HUES64 (cell line): ENCODE data around the gene HBD.

Experiments
- H3K27ac ChIP-seq: 2 replicates; pipeline ENCODE4 v1.7.0; 2013; ENCODE audit warnings: low read depth, low read length, inconsistent platforms
- H3K27me3 ChIP-seq: 2 replicates; pipeline ENCODE4 v1.6.1; 2013; ENCODE audit warnings: mild to moderate bottlenecking, low read length; ENCODE audit not compliant: insufficient read depth
- H3K36me3 ChIP-seq: 2 replicates; pipeline ENCODE4 v1.6.1; 2013; ENCODE audit warnings: mild to moderate bottlenecking, low read length; ENCODE audit not compliant: insufficient read depth
- H3K4me1 ChIP-seq: 2 replicates; pipeline ENCODE4 v1.6.1; 2013; ENCODE audit warnings: mild to moderate bottlenecking, low read length, moderate library complexity; ENCODE audit not compliant: insufficient read depth
- H3K4me3 ChIP-seq: 2 replicates; pipeline ENCODE4 v1.5.1; 2013; ENCODE audit warnings: mild to moderate bottlenecking, low read length, moderate library complexity
- H3K9ac ChIP-seq: 2 replicates; pipeline ENCODE4 v1.6.1; 2013; ENCODE audit warnings: mild to moderate bottlenecking, low read depth, low read length
- H3K9me3 ChIP-seq: 2 replicates; pipeline ENCODE4 v1.6.1; 2013; ENCODE audit warnings: low read depth, low read length; ENCODE audit not compliant: insufficient read depth
- WGBS: fragments of 150-250, 120-280 bp; methylation state at CpG from one replicate; pipeline ENCODE4 v1.1.7; 2013; ENCODE audit warnings: missing lambda C conversion rate; 5-methylcytosine and 5-hydroxymethylcytosine counted together

The HBD gene

GRCh38 chr11:5204787-5205186 is 29.5 kb downstream of the HBD start:
- Histone ChIP-seq H3K27ac (no peak overlapping the region), H3K9ac (no peak overlapping the region), H3K4me3 (no peak overlapping the region), H3K4me1 (peaks cover 5% of the 10 kb centered on the region; the same call in 1 of the 2 replicates), H3K36me3 (no peaks in the 10 kb centered on the region), H3K27me3 (no peaks in the 10 kb centered on the region), H3K9me3 (no peaks in the 10 kb centered on the region)
- 17% methylated on average over 1 of the region's 1 CpG for WGBS

DNA sequence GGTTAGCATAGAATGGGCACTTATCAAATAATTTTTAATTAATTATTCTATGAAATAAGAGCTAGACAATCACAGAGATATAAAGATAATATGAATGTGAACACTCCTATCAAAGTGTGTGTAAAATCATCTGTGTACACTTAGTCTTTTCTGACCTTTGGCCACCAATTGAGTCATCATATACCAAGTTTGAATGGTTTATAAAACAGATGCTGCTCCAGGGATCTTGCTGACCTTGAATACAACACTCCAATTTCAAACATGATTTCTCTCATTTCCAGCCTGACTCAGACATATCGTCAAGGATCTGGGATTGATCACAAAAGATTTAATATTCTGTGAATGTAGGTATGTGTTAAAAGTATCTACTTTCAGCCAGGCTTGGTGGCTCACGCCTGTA is 30.9 kb downstream of the HBD start:
- H3K27me3 ChIP-seq = no peaks in the 10 kb centered on the region
- WGBS = 91% methylated on average over 2 of the region's 2 CpGs
- no peaks in the 10 kb centered on the region for H3K9me3 ChIP-seq
- H3K27ac ChIP-seq = no peak overlapping the region
- H3K4me1 ChIP-seq = no peaks in the 10 kb centered on the region; the same call in 1 of the 2 replicates
- no peak overlapping the region for H3K4me3 ChIP-seq
- H3K9ac ChIP-seq = no peak overlapping the region
- H3K36me3 ChIP-seq = no peaks in the 10 kb centered on the region

DNA sequence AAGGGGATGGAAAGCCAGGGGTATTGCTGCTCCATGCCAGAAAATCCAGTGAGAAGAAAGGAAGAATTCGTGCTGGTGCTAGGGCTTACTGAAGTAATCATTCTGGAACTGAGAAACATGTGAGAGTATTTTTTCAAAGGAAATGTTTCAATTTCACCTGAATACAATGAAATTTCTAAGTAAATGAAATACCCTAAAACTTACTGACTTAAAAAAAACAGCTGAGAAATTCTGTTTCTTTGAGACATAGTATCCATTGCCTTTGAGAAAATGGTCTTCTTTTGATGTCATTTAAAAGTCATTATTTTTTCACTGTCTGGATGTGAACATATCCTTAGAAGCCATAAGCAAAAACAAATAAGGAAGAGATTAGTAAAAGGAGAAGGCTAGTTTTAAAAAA is 33.7 kb downstream of the HBD start, which contains the start of gene OR51V1:
Gene OR51V1, minus strand, starts transcription at position 101 of the 400 bp plus-strand sequence. Its CDS starts 0 bp downstream, at position 101.
- Histone ChIP-seq H3K4me3 (no peak within 1 kb of the TSS), H3K4me1 (no peaks in the 10 kb centered on the region; the same call in none of the 2 replicates), H3K36me3 (no peaks in the 10 kb centered on the region), H3K9ac (no peak within 1 kb of the TSS), H3K27me3 (no peaks in the 10 kb centered on the region), H3K9me3 (no peaks in the 10 kb centered on the region), H3K27ac (no peak within 1 kb of the TSS)
- 88% methylated on average over 1 of the region's 1 CpG for WGBS

GRCh38 chr11:5198285-5198684 is 36.0 kb downstream of the HBD start:
- H3K9ac ChIP-seq = no peak overlapping the region
- H3K27me3 ChIP-seq = no peaks in the 10 kb centered on the region
- no peaks in the 10 kb centered on the region; the same call in none of the 2 replicates for H3K4me1 ChIP-seq
- H3K27ac ChIP-seq = no peak overlapping the region
- H3K9me3 ChIP-seq = no peaks in the 10 kb centered on the region
- H3K4me3 ChIP-seq = no peak overlapping the region
- H3K36me3 ChIP-seq = no peaks in the 10 kb centered on the region

DNA sequence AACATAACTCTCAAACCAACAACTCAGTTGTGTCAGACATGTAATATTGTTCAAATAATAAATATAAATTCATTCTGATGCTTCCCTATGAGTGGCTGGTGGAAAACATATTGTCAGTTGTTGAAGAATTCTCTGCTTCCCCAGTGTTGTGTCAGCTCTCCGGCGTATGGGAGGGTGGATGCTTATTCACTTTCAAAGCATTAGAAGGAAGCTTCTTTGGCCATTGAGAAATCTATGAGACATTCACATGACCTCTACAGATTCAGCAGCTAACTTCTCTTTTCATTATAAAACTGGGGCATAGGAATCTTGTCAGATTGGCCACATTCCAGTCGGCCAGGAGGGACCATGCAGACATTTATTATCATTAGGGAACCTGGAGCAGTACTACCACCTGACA is 36.7 kb downstream of the HBD start:
- H3K36me3 ChIP-seq = no peaks in the 10 kb centered on the region
- H3K4me3 ChIP-seq = no peak overlapping the region
- no peaks in the 10 kb centered on the region; the same call in 1 of the 2 replicates for H3K9me3 ChIP-seq
- H3K27ac ChIP-seq = no peak overlapping the region
- WGBS = 93% methylated on average over 3 of the region's 3 CpGs
- no peaks in the 10 kb centered on the region for H3K27me3 ChIP-seq
- no peak overlapping the region for H3K9ac ChIP-seq
- no peaks in the 10 kb centered on the region; the same call in none of the 2 replicates for H3K4me1 ChIP-seq

- Histone ChIP-seq H3K27me3 (no peaks in the 10 kb centered on the region), H3K9ac (no peak overlapping the region), H3K4me1 (no peaks in the 10 kb centered on the region; the same call in none of the 2 replicates), H3K9me3 (no peaks in the 10 kb centered on the region; the same call in 1 of the 2 replicates), H3K36me3 (no peaks in the 10 kb centered on the region), H3K27ac (no peak overlapping the region), H3K4me3 (no peak overlapping the region)
- WGBS = 73% methylated on average over 3 of the region's 3 CpGs
These were observed 37.6 kb downstream of the HBD start for GRCh38 chr11:5196731-5197130.

GRCh38 chr11:5196067-5196466 is 38.2 kb downstream of the HBD start:
- WGBS = 63% methylated on average over 5 of the region's 5 CpGs
- Histone ChIP-seq H3K4me1 (no peaks in the 10 kb centered on the region; the same call in 1 of the 2 replicates), H3K27me3 (no peaks in the 10 kb centered on the region), H3K4me3 (no peak overlapping the region), H3K9ac (no peak overlapping the region), H3K27ac (no peak overlapping the region), H3K36me3 (no peaks in the 10 kb centered on the region), H3K9me3 (no peaks in the 10 kb centered on the region; the same call in 1 of the 2 replicates)

- 44% methylated on average over 1 of the region's 1 CpG for WGBS
- no peak overlapping the region for H3K27ac ChIP-seq
- no peak overlapping the region for H3K9ac ChIP-seq
- H3K9me3 ChIP-seq = peaks cover 10% of the 10 kb centered on the region
- H3K4me3 ChIP-seq = no peak overlapping the region
- H3K4me1 ChIP-seq = no peaks in the 10 kb centered on the region; the same call in 1 of the 2 replicates
- H3K27me3 ChIP-seq = no peaks in the 10 kb centered on the region
- H3K36me3 ChIP-seq = no peaks in the 10 kb centered on the region
These were observed 41.5 kb downstream of the HBD start for GRCh38 chr11:5192738-5193137.

DNA sequence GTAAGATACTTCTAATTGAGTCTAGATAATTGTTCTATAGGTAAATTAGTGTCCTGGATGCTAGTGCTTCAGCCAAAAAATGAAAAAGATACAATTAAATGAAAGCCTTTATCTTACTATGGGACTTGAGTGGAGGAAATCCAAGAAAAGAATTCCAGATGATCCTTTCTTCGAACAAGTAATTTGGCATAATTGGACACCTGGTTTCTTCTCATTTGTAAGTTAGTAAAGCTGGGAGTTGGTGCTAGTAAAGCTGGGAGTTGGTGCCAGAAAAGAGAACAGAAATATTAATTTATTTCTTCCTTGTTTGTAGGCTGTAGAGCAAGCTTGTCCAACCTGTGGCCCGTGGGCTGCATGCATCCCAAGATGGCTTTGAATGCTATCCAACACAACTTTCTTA is 46.1 kb downstream of the HBD start:
- Histone ChIP-seq H3K9me3 (peaks cover 10% of the 10 kb centered on the region), H3K27me3 (no peaks in the 10 kb centered on the region), H3K27ac (no peak overlapping the region), H3K9ac (no peak overlapping the region), H3K4me3 (no peak overlapping the region), H3K4me1 (no peaks in the 10 kb centered on the region), H3K36me3 (no peaks in the 10 kb centered on the region)
- WGBS = 94% methylated on average over 1 of the region's 2 CpGs
